ENCODE results near the gene TRAPPC10. TPM values are rescaled to one million over a fixed set of nuclear protein-coding genes. Genes with fewer than 3 reads are reported as not detected.

Gene TRAPPC10
- total RNA-seq, 1 experiment from 2014 or later, result 31.5 TPM

- Histone ChIP-seq H3K4me3 (replicated peaks in 1 of 2; ENCODE audit: low read depth in 1 of 2, low read length in 2 of 2) (peak overlapping the region; percentile 73 to 82), H4K20me1 (ENCODE audit: insufficient read depth) (peaks cover 14% of the 10 kb centered on the region; the same call in 1 of the 2 replicates), H3K27me3 (ENCODE audit: insufficient read depth, low read length) (no peaks in the 10 kb centered on the region), H2AFZ (ENCODE audit: low read depth, low read length, poor library complexity, severe bottlenecking) (no peak overlapping the region), H3K4me1 (ENCODE audit: control insufficient read depth in 1 of 2, insufficient read depth in 2 of 2, low read length in 2 of 2) (peaks cover 18 to 23% of the 10 kb centered on the region in 2 experiments), H3K27ac (ENCODE audit: low read depth, low read length) (peak overlapping the region; percentile 90), H3K4me2 (ENCODE audit: low read length) (peak overlapping the region; percentile 87), H3K9ac (ENCODE audit: low read length) (peak overlapping the region; percentile 79), H3K79me2 (ENCODE audit: insufficient read depth, low read length) (peaks cover 52% of the 10 kb centered on the region), H3K9me2 (ENCODE audit: insufficient read depth) (no peaks in the 10 kb centered on the region), H3K36me3 (ENCODE audit: control insufficient read depth in 1 of 2, insufficient read depth in 2 of 2, low read length in 2 of 2) (no peaks in the 10 kb centered on the region), H3K9me3 (ENCODE audit: control insufficient read depth in 1 of 2, insufficient read depth in 1 of 2, low read depth in 1 of 2, low read length in 2 of 2) (no peaks in the 10 kb centered on the region)
- CTCF ChIA-PET, result no interaction called here
- ATAC-seq, result peak; percentile 65
- no peak for DNase-seq (ENCODE audit: low read depth, low spot score)
- peak; percentile 51 for TF ChIP-seq ZFX (IDR thresholded peaks at IDR 0.05)
- no peak for TF ChIP-seq SP1 (IDR thresholded peaks at IDR 0.05; ENCODE audit: low read depth)
- RAD21 ChIA-PET (ENCODE audit: low non-redundant PET in 1 of 2, low total read pairs in 2 of 2, uncharacterized antibody in 2 of 2, unreplicated experiment in 2 of 2), result no interaction called here
- intact Hi-C loops (cut with micrococcal nuclease), result no loop called here
- POLR2A ChIA-PET, result no interaction called here
- no TSS peak for BruUV-seq (replicated peaks)
These were observed 618 bp downstream of the TRAPPC10 start for GRCh38 chr21:44012474-44013379.

- H3K36me3 ChIP-seq (ENCODE audit: control insufficient read depth in 1 of 2, insufficient read depth in 2 of 2, low read length in 2 of 2), result no peaks in the 10 kb centered on the region
- ATAC-seq (no peak), DNase-seq (ENCODE audit: low read depth, low spot score) (no peak)
- POLR2A ChIA-PET, result no interaction called here
- peak overlapping the region; percentile 87 for H3K4me2 ChIP-seq (ENCODE audit: low read length)
- H3K27me3 ChIP-seq (ENCODE audit: insufficient read depth, low read length), result no peaks in the 10 kb centered on the region
- CTCF ChIA-PET, result no interaction called here
- RAD21 ChIA-PET (ENCODE audit: low non-redundant PET in 1 of 2, low total read pairs in 2 of 2, uncharacterized antibody in 2 of 2, unreplicated experiment in 2 of 2), result no interaction called here
- H2AFZ ChIP-seq (ENCODE audit: low read depth, low read length, poor library complexity, severe bottlenecking), result no peak overlapping the region
- peaks cover 19% of the 10 kb centered on the region; the same call in 1 of the 2 replicates for H4K20me1 ChIP-seq (ENCODE audit: insufficient read depth)
- H3K27ac ChIP-seq (ENCODE audit: low read depth, low read length), result no peak overlapping the region
- BruUV-seq (replicated peaks), result TSS peak; percentile 48
- intact Hi-C loops (cut with micrococcal nuclease), result no loop called here
- no peaks in the 10 kb centered on the region for H3K9me2 ChIP-seq (ENCODE audit: insufficient read depth)
- TF ChIP-seq SIN3A (IDR thresholded peaks at IDR 0.05; ENCODE audit: low read depth) (no peak), FOSL1 (IDR thresholded peaks at IDR 0.05; ENCODE audit: low read depth) (no peak), ZBTB33 (IDR thresholded peaks at IDR 0.05; ENCODE audit: extremely low read depth, insufficient replicate concordance, low read length) (no peak), CTCF (IDR thresholded peaks at IDR 0.05 in 2 of 3, conservative IDR thresholded peaks at IDR 0.05 in 1 of 3; ENCODE audit: borderline replicate concordance in 1 of 3, insufficient read depth in 1 of 3, low read depth in 2 of 3, low read length in 2 of 3) (no peak), ELF1 (IDR thresholded peaks at IDR 0.05; ENCODE audit: borderline replicate concordance, low read depth) (no peak), SRF (IDR thresholded peaks at IDR 0.05; ENCODE audit: low read depth) (no peak)
- H3K9ac ChIP-seq (ENCODE audit: low read length), result peak overlapping the region; percentile 79
- peaks cover 18 to 23% of the 10 kb centered on the region in 2 experiments for H3K4me1 ChIP-seq (ENCODE audit: control insufficient read depth in 1 of 2, insufficient read depth in 2 of 2, low read length in 2 of 2)
- H3K9me3 ChIP-seq (ENCODE audit: control insufficient read depth in 1 of 2, insufficient read depth in 1 of 2, low read depth in 1 of 2, low read length in 2 of 2), result no peaks in the 10 kb centered on the region
- H3K4me3 ChIP-seq (replicated peaks in 1 of 2; ENCODE audit: low read depth in 1 of 2, low read length in 2 of 2), result peak overlapping the region; percentile 73 to 82
- peaks cover 60% of the 10 kb centered on the region for H3K79me2 ChIP-seq (ENCODE audit: insufficient read depth, low read length)
These were observed 1.4 kb downstream of the TRAPPC10 start for GRCh38 chr21:44013380-44014088.
